ENCODE results near the gene EFHB. TPM values are rescaled to one million over a fixed set of nuclear protein-coding genes. Genes with fewer than 3 reads are reported as not detected.

The EFHB gene
- total RNA-seq, 1 experiment from 2014 or later = 0.30 TPM

- ChIA-PET POLR2A (no interaction called here), CTCF (no interaction called here), RAD21 (ENCODE audit: low non-redundant PET in 1 of 2, low total read pairs in 2 of 2, uncharacterized antibody in 2 of 2, unreplicated experiment in 2 of 2) (no interaction called here)
- ATAC-seq = no peak
- H4K20me1 ChIP-seq (ENCODE audit: insufficient read depth) = no peaks in the 10 kb centered on the region
- no peak for TF ChIP-seq ZBTB33 (IDR thresholded peaks at IDR 0.05; ENCODE audit: extremely low read depth, insufficient replicate concordance, low read length)
- no peak for TF ChIP-seq EZH2phosphoT487 (IDR thresholded peaks at IDR 0.05; ENCODE audit: borderline replicate concordance)
- TF ChIP-seq EZH2 (IDR thresholded peaks at IDR 0.05) = no peak
- no peak for TF ChIP-seq JUND (IDR thresholded peaks at IDR 0.05)
- no peak for TF ChIP-seq REST (IDR thresholded peaks at IDR 0.05; ENCODE audit: low read depth)
- no peak for TF ChIP-seq EGR1 (IDR thresholded peaks at IDR 0.05; ENCODE audit: low read depth)
- no peak for TF ChIP-seq POLR2AphosphoS5 (IDR thresholded peaks at IDR 0.05; ENCODE audit: low read depth, low read length)
- TF ChIP-seq ATF3 (IDR thresholded peaks at IDR 0.05) = no peak
- TF ChIP-seq RAD21 (IDR thresholded peaks at IDR 0.05; ENCODE audit: low read depth) = no peak
- TF ChIP-seq SP1 (IDR thresholded peaks at IDR 0.05; ENCODE audit: low read depth) = no peak
- no peak for TF ChIP-seq TCF7L2 (IDR thresholded peaks at IDR 0.05; ENCODE audit: borderline replicate concordance, extremely low read depth, insufficient read depth, insufficient read length)
- TF ChIP-seq ZNF274 (IDR thresholded peaks at IDR 0.05; ENCODE audit: low read depth, low read length) = no peak
- no peak for TF ChIP-seq CEBPB (IDR thresholded peaks at IDR 0.05; ENCODE audit: low read depth)
- no peaks in the 10 kb centered on the region for H3K9me3 ChIP-seq (ENCODE audit: control insufficient read depth in 1 of 2, insufficient read depth in 1 of 2, low read depth in 1 of 2, low read length in 2 of 2)
- H3K9me2 ChIP-seq (ENCODE audit: insufficient read depth) = no peaks in the 10 kb centered on the region
- H3K4me2 ChIP-seq (ENCODE audit: low read length) = no peak overlapping the region
- no peaks in the 10 kb centered on the region for H3K4me1 ChIP-seq (ENCODE audit: control insufficient read depth in 1 of 2, insufficient read depth in 2 of 2, low read length in 2 of 2)
- no peaks in the 10 kb centered on the region for H3K36me3 ChIP-seq (ENCODE audit: control insufficient read depth in 1 of 2, insufficient read depth in 2 of 2, low read length in 2 of 2)
- H3K27me3 ChIP-seq (ENCODE audit: insufficient read depth, low read length) = peaks cover 5% of the 10 kb centered on the region
- H3K27ac ChIP-seq (ENCODE audit: low read depth, low read length) = no peak overlapping the region
- DNase-seq (ENCODE audit: low read depth, low spot score) = no peak
- BruUV-seq (replicated peaks) = no TSS peak
- H2AFZ ChIP-seq (ENCODE audit: low read depth, low read length, poor library complexity, severe bottlenecking) = no peak overlapping the region
- H3K9ac ChIP-seq (ENCODE audit: low read length) = no peak overlapping the region
- H3K4me3 ChIP-seq (replicated peaks in 1 of 2; ENCODE audit: low read depth in 1 of 2, low read length in 2 of 2) = no peak overlapping the region
- intact Hi-C loops (cut with micrococcal nuclease) = no loop called here
- H3K79me2 ChIP-seq (ENCODE audit: insufficient read depth, low read length) = no peaks in the 10 kb centered on the region
These were observed 56.4 kb downstream of the EFHB start for GRCh38 chr3:19877656-19878055.
